HepG2 (cell line): ENCODE measurements around the gene SLC6A4. TPM values are rescaled to one million over a fixed set of nuclear protein-coding genes. Genes with fewer than 3 reads are reported as not detected.

Experiments
- AHR ChIP-seq: IDR thresholded peaks from 2 replicates; pipeline ENCODE4 v1.6.1; 2018; ENCODE audit warnings: missing genetic modification reagents, missing compliant biosample characterization
- AKAP8 ChIP-seq: sonication (generic); formaldehyde crosslinking; IDR thresholded peaks from 2 replicates; pipeline ENCODE4 v1.5.1; 2020; ENCODE audit warnings: mild to moderate bottlenecking, missing genetic modification reagents
- ARNTL ChIP-seq: sonication (generic); formaldehyde crosslinking; IDR thresholded peaks from 2 replicates; pipeline ENCODE4 v1.4.0; 2020; ENCODE audit warnings: mild to moderate bottlenecking, missing genetic modification reagents
- BCL6 ChIP-seq: IDR thresholded peaks from 2 replicates; pipeline ENCODE4 v1.6.1; 2016; ENCODE audit warnings: missing genetic modification reagents, missing compliant biosample characterization
- BORCS8-MEF2B ChIP-seq: sonication (generic); formaldehyde crosslinking; IDR thresholded peaks from 2 replicates; pipeline ENCODE4 v1.8.0; 2022; ENCODE audit warnings: mild to moderate bottlenecking, missing genetic modification reagents
- EHMT2 ChIP-seq: fragments of 200-600 bp; sonication (generic); IDR thresholded peaks from 2 replicates; pipeline ENCODE4 v1.7.0; 2017; ENCODE audit warnings: antibody characterized with exemption, low read depth, low read length, borderline replicate concordance
- NAIF1 ChIP-seq: sonication (generic); formaldehyde crosslinking; IDR thresholded peaks from 2 replicates; pipeline ENCODE4 v1.5.0; 2020; ENCODE audit warnings: mild to moderate bottlenecking, missing genetic modification reagents, borderline replicate concordance
- NRL ChIP-seq: sonication (generic); formaldehyde crosslinking; IDR thresholded peaks from 2 replicates; pipeline ENCODE4 v1.5.0; 2020; ENCODE audit warnings: missing genetic modification reagents, mild to moderate bottlenecking, moderate library complexity, borderline replicate concordance
- PTBP1 ChIP-seq: fragments of 200-400 bp; formaldehyde crosslinking; IDR thresholded peaks from 2 replicates; pipeline ENCODE4 v1.6.1; 2018; ENCODE audit warnings: low read length, low read depth; ENCODE audit not compliant: poor library complexity, severe bottlenecking
- TEAD3 ChIP-seq: optimal IDR thresholded peaks from 2 replicates; pipeline ENCODE3; 2016; ENCODE audit warnings: borderline replicate concordance
- U2AF1 ChIP-seq: fragments of 200-400 bp; formaldehyde crosslinking; optimal IDR thresholded peaks from 2 replicates; pipeline ENCODE3; 2017; ENCODE audit warnings: mild to moderate bottlenecking, low read depth, low read length
- ZFP37 ChIP-seq: sonication (generic); formaldehyde crosslinking; IDR thresholded peaks from 2 replicates; pipeline ENCODE4 v1.4.0; 2020; ENCODE audit warnings: missing genetic modification reagents, borderline replicate concordance
- ZNF160 ChIP-seq: sonication (generic); formaldehyde crosslinking; IDR thresholded peaks from 2 replicates; pipeline ENCODE4 v1.8.0; 2022; ENCODE audit warnings: mild to moderate bottlenecking, inconsistent platforms, missing genetic modification reagents
- ZNF343 ChIP-seq: sonication (generic); formaldehyde crosslinking; IDR thresholded peaks from 2 replicates; pipeline ENCODE4 v1.4.0; 2020; ENCODE audit warnings: mild to moderate bottlenecking, missing genetic modification reagents
- ZNF556 ChIP-seq: sonication (generic); formaldehyde crosslinking; IDR thresholded peaks from 2 replicates; pipeline ENCODE4 v1.4.0; 2020; ENCODE audit warnings: mild to moderate bottlenecking, missing genetic modification reagents, borderline replicate concordance
- ZNF569 ChIP-seq: sonication (generic); formaldehyde crosslinking; IDR thresholded peaks from 2 replicates; pipeline ENCODE4 v1.5.0; 2020; ENCODE audit warnings: mild to moderate bottlenecking, missing genetic modification reagents, moderate library complexity, borderline replicate concordance
- ZNF577 ChIP-seq: sonication (generic); formaldehyde crosslinking; IDR thresholded peaks from 2 replicates; pipeline ENCODE4 v1.4.0; 2020; ENCODE audit warnings: mild to moderate bottlenecking, low read depth, missing genetic modification reagents, borderline replicate concordance
- ZNF816 ChIP-seq: sonication (generic); formaldehyde crosslinking; IDR thresholded peaks from 2 replicates; pipeline ENCODE4 v1.8.0; 2022; ENCODE audit warnings: missing genetic modification reagents, mild to moderate bottlenecking, borderline replicate concordance
- ZNF850 ChIP-seq: sonication (generic); formaldehyde crosslinking; conservative IDR thresholded peaks from 2 replicates; pipeline ENCODE4 v1.9.0; 2021; ENCODE audit warnings: mild to moderate bottlenecking, missing genetic modification reagents
- polyA plus RNA-seq, 8 experiments: library from polyadenylated mRNA; depleted of rRNA in 3 of 8; stranded (reverse) in 7 of 8; unstranded in 1 of 8; fragments of >200 nt; fragmentation: Illumina TruSeq in 4 of 8; extraction: Trizol in 4 of 8; gene quantifications; 2 replicates each; pipeline versions ENCODE4 v1.2.1 to v1.2.3, GENCODE V29; 2011 to 2016; ENCODE audit warnings: low read depth in 4 of 8, missing spikeins in 1 of 8, mixed read lengths in 1 of 8; ENCODE audit not compliant: insufficient read depth in 1 of 8
- total RNA-seq, 5 experiments: library from RNA; depleted of rRNA; stranded (reverse); fragments of >200 nt; fragmentation: Illumina TruSeq; extraction: Trizol; gene quantifications; 2 replicates each; pipeline ENCODE4 v1.2.3, GENCODE V29; 2016; ENCODE audit warnings: low read depth in 1 of 5
- TF ChIP-seq, protein P1 (sequence below): sonication (generic); formaldehyde crosslinking; IDR thresholded peaks from 2 replicates; pipeline ENCODE4 v1.4.0; 2020; ENCODE audit warnings: missing genetic modification reagents
- TF ChIP-seq, protein P2 (sequence below): sonication (generic); formaldehyde crosslinking; IDR thresholded peaks from 2 replicates; pipeline ENCODE4 v1.5.1; 2020; ENCODE audit warnings: missing genetic modification reagents, mild to moderate bottlenecking, borderline replicate concordance
- TF ChIP-seq, protein P3 (sequence below): sonication (generic); formaldehyde crosslinking; IDR thresholded peaks from 2 replicates; pipeline ENCODE4 v1.8.1; 2023; ENCODE audit warnings: mild to moderate bottlenecking, inconsistent platforms, moderate library complexity, missing genetic modification reagents, borderline replicate concordance
- TF ChIP-seq, protein P4 (sequence below): sonication (generic); formaldehyde crosslinking; IDR thresholded peaks from 2 replicates; pipeline ENCODE4 v1.4.0; 2020; ENCODE audit warnings: mild to moderate bottlenecking, missing genetic modification reagents
- TF ChIP-seq, protein P5 (sequence below): sonication (generic); formaldehyde crosslinking; IDR thresholded peaks from 2 replicates; pipeline ENCODE4 v1.9.0; 2021; ENCODE audit warnings: missing genetic modification reagents, borderline replicate concordance
- TF ChIP-seq, protein P6 (sequence below): sonication (generic); formaldehyde crosslinking; IDR thresholded peaks from 2 replicates; pipeline ENCODE4 v1.4.0; 2020; ENCODE audit warnings: missing genetic modification reagents
- TF ChIP-seq, protein P7 (sequence below): sonication (generic); formaldehyde crosslinking; IDR thresholded peaks from 2 replicates; pipeline ENCODE4 v1.8.1; 2023; ENCODE audit warnings: mild to moderate bottlenecking, missing genetic modification reagents, borderline replicate concordance

SLC6A4 gene
- total and polyA plus RNA-seq, 2 of the 13 experiments (the other 11 are each of a cell fraction or from before 2014, with no cell fraction given): 7.6 to 20.3 TPM

DNA sequence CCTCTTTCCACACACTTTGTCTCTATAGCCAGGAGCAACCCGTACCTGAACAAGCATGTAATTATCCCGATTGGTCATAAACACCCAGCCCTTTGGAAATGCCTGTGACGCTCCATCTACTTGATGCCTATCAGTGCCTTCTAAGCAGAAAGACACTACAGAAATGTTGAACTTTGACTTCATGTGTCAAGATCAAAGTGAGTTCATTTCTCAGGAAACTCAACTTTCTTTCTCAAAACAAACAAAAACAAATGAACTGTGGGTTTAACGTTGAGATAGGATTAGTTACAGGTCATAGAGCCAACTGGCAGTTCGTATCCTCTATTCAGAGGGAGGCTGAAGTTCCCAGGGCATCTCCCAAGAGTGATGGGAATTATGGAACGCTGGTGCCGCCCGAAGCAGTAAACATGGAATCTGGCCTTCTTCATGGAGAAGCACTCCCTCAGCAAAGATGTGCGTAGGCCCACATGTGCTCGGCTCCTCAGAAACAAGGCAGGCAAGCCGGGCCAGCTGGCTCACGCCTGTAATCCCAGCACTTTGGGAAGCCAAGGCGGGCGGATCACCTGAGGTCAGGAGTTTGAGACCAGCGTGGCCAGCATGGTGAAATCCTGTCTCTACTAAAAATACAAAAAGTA, 9.5 kb downstream of the SLC6A4 start (continued):
- TF ChIP-seq, protein P1, sequence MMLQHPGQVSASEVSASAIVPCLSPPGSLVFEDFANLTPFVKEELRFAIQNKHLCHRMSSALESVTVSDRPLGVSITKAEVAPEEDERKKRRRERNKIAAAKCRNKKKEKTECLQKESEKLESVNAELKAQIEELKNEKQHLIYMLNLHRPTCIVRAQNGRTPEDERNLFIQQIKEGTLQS: no peak
- TF ChIP-seq, protein P2, sequence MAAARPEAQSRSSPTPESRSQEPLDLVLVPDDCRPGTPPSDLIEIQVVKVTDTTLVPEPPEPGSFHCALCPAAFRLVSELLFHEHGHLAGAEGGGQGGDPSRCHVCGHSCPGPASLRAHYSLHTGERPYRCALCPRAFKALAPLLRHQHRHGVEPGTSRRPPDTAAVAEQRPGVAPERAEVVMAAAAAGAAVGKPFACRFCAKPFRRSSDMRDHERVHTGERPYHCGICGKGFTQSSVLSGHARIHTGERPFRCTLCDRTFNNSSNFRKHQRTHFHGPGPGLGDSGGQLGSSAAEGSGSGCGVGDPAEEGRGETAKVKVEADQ: no peak
- TF ChIP-seq ZNF850 (no peak), ZNF577 (no peak), EHMT2 (no peak), TEAD3 (peak; percentile 62), U2AF1 (no peak), ZNF160 (no peak), NAIF1 (CRISPR knock-in tag) (no peak), AHR (no peak), BCL6 (CRISPR knock-in tag) (peak; percentile 88), AKAP8 (CRISPR knock-in tag) (no peak), ZNF816 (CRISPR knock-in tag) (no peak), ZNF343 (CRISPR knock-in tag) (no peak), PTBP1 (no peak), ZFP37 (CRISPR knock-in tag) (no peak), ZNF569 (no peak), BORCS8-MEF2B (CRISPR knock-in tag) (no peak), ZNF556 (CRISPR knock-in tag) (no peak), ARNTL (CRISPR knock-in tag) (no peak), NRL (CRISPR knock-in tag) (no peak)
- TF ChIP-seq, protein P3, sequence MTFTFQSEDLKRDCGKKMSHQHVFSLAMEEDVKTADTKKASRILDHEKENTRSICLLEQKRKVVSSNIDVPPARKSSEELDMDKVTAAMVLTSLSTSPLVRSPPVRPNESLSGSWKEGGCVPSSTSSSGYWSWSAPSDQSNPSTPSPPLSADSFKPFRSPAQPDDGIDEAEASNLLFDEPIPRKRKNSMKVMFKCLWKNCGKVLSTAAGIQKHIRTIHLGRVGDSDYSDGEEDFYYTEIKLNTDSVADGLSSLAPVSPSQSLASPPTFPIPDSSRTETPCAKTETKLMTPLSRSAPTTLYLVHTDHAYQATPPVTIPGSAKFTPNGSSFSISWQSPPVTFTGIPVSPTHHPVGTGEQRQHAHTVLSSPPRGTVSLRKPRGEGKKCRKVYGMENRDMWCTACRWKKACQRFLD (CRISPR knock-in tag): no peak
- TF ChIP-seq, protein P4, sequence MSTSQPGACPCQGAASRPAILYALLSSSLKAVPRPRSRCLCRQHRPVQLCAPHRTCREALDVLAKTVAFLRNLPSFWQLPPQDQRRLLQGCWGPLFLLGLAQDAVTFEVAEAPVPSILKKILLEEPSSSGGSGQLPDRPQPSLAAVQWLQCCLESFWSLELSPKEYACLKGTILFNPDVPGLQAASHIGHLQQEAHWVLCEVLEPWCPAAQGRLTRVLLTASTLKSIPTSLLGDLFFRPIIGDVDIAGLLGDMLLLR: no peak
- TF ChIP-seq, protein P5, sequence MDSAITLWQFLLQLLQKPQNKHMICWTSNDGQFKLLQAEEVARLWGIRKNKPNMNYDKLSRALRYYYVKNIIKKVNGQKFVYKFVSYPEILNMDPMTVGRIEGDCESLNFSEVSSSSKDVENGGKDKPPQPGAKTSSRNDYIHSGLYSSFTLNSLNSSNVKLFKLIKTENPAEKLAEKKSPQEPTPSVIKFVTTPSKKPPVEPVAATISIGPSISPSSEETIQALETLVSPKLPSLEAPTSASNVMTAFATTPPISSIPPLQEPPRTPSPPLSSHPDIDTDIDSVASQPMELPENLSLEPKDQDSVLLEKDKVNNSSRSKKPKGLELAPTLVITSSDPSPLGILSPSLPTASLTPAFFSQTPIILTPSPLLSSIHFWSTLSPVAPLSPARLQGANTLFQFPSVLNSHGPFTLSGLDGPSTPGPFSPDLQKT (CRISPR knock-in tag): no peak
- TF ChIP-seq, protein P6, sequence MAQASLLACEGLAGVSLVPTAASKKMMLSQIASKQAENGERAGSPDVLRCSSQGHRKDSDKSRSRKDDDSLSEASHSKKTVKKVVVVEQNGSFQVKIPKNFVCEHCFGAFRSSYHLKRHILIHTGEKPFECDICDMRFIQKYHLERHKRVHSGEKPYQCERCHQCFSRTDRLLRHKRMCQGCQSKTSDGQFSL (CRISPR knock-in tag): no peak
- TF ChIP-seq, protein P7, sequence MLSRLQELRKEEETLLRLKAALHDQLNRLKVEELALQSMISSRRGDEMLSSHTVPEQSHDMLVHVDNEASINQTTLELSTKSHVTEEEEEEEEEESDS (CRISPR knock-in tag): no peak
